HepG2 (cell line): Measurements from ENCODE around the gene ZFP14. TPM values are rescaled to one million over a fixed set of nuclear protein-coding genes. Genes with fewer than 3 reads are reported as not detected.

ENCODE experiments used
- ARNT ChIP-seq: fragments of 450-650 bp; IDR thresholded peaks from 2 replicates; pipeline ENCODE4 v1.6.1; 2017
- EED ChIP-seq: sonication (generic); formaldehyde crosslinking; IDR thresholded peaks from 2 replicates; pipeline ENCODE4 v1.5.0; 2020; ENCODE audit warnings: mild to moderate bottlenecking, missing genetic modification reagents
- EP300 ChIP-seq, 3 experiments: sonication (generic) in 1 of 3; formaldehyde crosslinking in 1 of 3; IDR thresholded peaks; 2 replicates each; pipeline versions ENCODE4 v1.5.1 to v1.6.1; 2011 to 2020; ENCODE audit warnings: low read depth in 2 of 3, low read length in 2 of 3, borderline replicate concordance in 1 of 3, improper control_type of control experiment in 1 of 3, mild to moderate bottlenecking in 1 of 3, missing genetic modification reagents in 1 of 3, moderate library complexity in 1 of 3
- JDP2 ChIP-seq: sonication (generic); formaldehyde crosslinking; IDR thresholded peaks from 2 replicates; pipeline ENCODE4 v1.8.1; 2022; ENCODE audit warnings: missing genetic modification reagents, borderline replicate concordance
- MAFF ChIP-seq: IDR thresholded peaks from 2 replicates; pipeline ENCODE4 v1.6.1; 2011; ENCODE audit warnings: low read depth, low read length, improper control_type of control experiment
- MIER2 ChIP-seq: IDR thresholded peaks from 2 replicates; pipeline ENCODE4 v1.6.1; 2016; ENCODE audit warnings: missing biosample characterization, missing genetic modification reagents
- MTF1 ChIP-seq: sonication (generic); formaldehyde crosslinking; IDR thresholded peaks from 2 replicates; pipeline ENCODE4 v1.5.0; 2020; ENCODE audit warnings: missing genetic modification reagents
- REL ChIP-seq: sonication (generic); formaldehyde crosslinking; conservative IDR thresholded peaks from 2 replicates; pipeline ENCODE4 v1.8.0; 2022; ENCODE audit warnings: mild to moderate bottlenecking, missing genetic modification reagents, moderate library complexity
- REPIN1 ChIP-seq: sonication (generic); formaldehyde crosslinking; IDR thresholded peaks from 2 replicates; pipeline ENCODE4 v1.8.0; 2022; ENCODE audit warnings: missing genetic modification reagents, low read depth, mild to moderate bottlenecking, borderline replicate concordance
- TCF12 ChIP-seq, 2 experiments: fragments of 450-650 bp in 1 of 2; sonication (generic) in 1 of 2; formaldehyde crosslinking in 1 of 2; IDR thresholded peaks; 2 replicates each; pipeline versions ENCODE4 v1.6.1 to v1.8.0; 2017 to 2022; ENCODE audit warnings: antibody characterized with exemption in 1 of 2, mild to moderate bottlenecking in 1 of 2, missing genetic modification reagents in 1 of 2, moderate library complexity in 1 of 2
- polyA plus RNA-seq, 8 experiments: library from polyadenylated mRNA; depleted of rRNA in 3 of 8; stranded (reverse) in 7 of 8; unstranded in 1 of 8; fragments of >200 nt; fragmentation: Illumina TruSeq in 4 of 8; extraction: Trizol in 4 of 8; gene quantifications; 2 replicates each; pipeline versions ENCODE4 v1.2.1 to v1.2.3, GENCODE V29; 2011 to 2016; ENCODE audit warnings: low read depth in 4 of 8, missing spikeins in 1 of 8, mixed read lengths in 1 of 8; ENCODE audit not compliant: insufficient read depth in 1 of 8
- total RNA-seq, 5 experiments: library from RNA; depleted of rRNA; stranded (reverse); fragments of >200 nt; fragmentation: Illumina TruSeq; extraction: Trizol; gene quantifications; 2 replicates each; pipeline ENCODE4 v1.2.3, GENCODE V29; 2016; ENCODE audit warnings: low read depth in 1 of 5
- TF ChIP-seq, protein P1 (sequence below): sonication (generic); formaldehyde crosslinking; IDR thresholded peaks from 2 replicates; pipeline ENCODE4 v1.5.1; 2020; ENCODE audit warnings: missing genetic modification reagents, mild to moderate bottlenecking, borderline replicate concordance
- TF ChIP-seq, protein P2 (sequence below): sonication (generic); formaldehyde crosslinking; IDR thresholded peaks from 2 replicates; pipeline ENCODE4 v1.5.0; 2020; ENCODE audit warnings: missing genetic modification reagents
- TF ChIP-seq, protein P3 (sequence below): sonication (generic); formaldehyde crosslinking; IDR thresholded peaks from 2 replicates; pipeline ENCODE4 v1.5.1; 2020; ENCODE audit warnings: mild to moderate bottlenecking, missing genetic modification reagents
- TF ChIP-seq, protein P4 (sequence below): sonication (generic); formaldehyde crosslinking; IDR thresholded peaks from 2 replicates; pipeline ENCODE4 v1.4.0; 2020; ENCODE audit warnings: missing genetic modification reagents
- TF ChIP-seq, protein P5 (sequence below): IDR thresholded peaks from 2 replicates; pipeline ENCODE4 v1.6.1; 2012; ENCODE audit warnings: low read length, improper control_type of control experiment

The ZFP14 gene
- total and polyA plus RNA-seq, 2 of the 13 experiments (the other 11 are each of a cell fraction or from before 2014, with no cell fraction given): 2.0 to 5.0 TPM

DNA sequence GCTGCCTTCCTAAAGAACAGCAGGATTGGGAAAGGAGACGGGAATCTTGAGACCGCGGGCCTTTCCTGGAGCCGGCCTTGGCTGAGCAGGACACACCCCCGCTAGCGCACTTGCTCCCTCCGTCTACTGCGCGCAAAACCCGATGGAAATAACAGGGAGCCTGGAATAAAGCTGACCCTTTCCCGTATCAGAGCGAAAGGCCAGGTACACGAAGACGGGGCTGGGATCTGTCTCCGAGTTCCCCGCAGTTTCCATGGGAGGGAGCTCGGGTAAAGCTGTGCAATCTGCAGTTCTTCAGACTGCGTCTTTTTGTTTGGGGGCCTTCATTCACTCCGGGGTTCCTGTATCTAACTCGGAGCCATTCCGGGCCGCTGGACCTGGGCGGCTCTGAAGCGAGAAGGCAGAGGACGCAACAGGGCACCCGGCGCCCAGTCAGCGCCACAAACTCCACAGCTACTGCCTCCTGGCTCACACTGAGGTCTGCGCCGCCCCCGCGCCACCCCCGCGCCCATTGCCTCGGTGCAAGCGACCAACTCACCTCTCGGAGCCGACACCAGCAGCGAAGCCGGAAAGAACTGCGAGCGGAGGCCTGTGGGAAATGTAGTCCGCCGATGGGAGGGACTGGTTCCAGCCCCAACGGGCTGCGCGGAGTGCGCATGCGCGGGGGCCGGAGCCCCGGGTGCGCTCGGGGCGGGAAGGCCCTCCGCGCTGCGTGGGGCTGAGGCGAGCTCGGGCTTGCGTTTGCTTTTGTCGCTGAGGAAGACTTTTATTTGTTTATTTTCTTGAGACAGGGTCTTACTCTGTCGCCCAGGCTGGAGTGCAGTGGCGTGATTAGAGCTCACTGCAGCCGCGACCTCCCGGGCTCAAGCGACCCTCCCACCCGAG, at the start of gene ZFP14 (continued):
- TF ChIP-seq, protein P1, sequence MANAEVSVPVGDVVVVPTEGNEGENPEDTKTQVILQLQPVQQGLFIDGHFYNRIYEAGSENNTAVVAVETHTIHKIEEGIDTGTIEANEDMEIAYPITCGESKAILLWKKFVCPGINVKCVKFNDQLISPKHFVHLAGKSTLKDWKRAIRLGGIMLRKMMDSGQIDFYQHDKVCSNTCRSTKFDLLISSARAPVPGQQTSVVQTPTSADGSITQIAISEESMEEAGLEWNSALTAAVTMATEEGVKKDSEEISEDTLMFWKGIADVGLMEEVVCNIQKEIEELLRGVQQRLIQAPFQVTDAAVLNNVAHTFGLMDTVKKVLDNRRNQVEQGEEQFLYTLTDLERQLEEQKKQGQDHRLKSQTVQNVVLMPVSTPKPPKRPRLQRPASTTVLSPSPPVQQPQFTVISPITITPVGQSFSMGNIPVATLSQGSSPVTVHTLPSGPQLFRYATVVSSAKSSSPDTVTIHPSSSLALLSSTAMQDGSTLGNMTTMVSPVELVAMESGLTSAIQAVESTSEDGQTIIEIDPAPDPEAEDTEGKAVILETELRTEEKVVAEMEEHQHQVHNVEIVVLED (CRISPR knock-in tag): peak; percentile 83; the same call in 1 of the 2 replicates
- no peak for TF ChIP-seq REL (CRISPR knock-in tag)
- TF ChIP-seq MTF1: no peak; the same call in 1 of the 2 replicates
- TF ChIP-seq EP300 (IDR thresholded peaks at IDR 0.05; ENCODE audit: low read depth in 2 of 2, low read length in 2 of 2): 0 out of 4 replicates have a peak, but pooled peaks of 1 of the 2 experiments have one; percentile 10
- TF ChIP-seq EP300 (CRISPR knock-in tag; IDR thresholded peaks at IDR 0.05; ENCODE audit: borderline replicate concordance): no peak
- TF ChIP-seq, protein P2, sequence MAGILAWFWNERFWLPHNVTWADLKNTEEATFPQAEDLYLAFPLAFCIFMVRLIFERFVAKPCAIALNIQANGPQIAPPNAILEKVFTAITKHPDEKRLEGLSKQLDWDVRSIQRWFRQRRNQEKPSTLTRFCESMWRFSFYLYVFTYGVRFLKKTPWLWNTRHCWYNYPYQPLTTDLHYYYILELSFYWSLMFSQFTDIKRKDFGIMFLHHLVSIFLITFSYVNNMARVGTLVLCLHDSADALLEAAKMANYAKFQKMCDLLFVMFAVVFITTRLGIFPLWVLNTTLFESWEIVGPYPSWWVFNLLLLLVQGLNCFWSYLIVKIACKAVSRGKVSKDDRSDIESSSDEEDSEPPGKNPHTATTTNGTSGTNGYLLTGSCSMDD: peak; percentile 66; the same call in 1 of the 2 replicates
- TF ChIP-seq, protein P3, sequence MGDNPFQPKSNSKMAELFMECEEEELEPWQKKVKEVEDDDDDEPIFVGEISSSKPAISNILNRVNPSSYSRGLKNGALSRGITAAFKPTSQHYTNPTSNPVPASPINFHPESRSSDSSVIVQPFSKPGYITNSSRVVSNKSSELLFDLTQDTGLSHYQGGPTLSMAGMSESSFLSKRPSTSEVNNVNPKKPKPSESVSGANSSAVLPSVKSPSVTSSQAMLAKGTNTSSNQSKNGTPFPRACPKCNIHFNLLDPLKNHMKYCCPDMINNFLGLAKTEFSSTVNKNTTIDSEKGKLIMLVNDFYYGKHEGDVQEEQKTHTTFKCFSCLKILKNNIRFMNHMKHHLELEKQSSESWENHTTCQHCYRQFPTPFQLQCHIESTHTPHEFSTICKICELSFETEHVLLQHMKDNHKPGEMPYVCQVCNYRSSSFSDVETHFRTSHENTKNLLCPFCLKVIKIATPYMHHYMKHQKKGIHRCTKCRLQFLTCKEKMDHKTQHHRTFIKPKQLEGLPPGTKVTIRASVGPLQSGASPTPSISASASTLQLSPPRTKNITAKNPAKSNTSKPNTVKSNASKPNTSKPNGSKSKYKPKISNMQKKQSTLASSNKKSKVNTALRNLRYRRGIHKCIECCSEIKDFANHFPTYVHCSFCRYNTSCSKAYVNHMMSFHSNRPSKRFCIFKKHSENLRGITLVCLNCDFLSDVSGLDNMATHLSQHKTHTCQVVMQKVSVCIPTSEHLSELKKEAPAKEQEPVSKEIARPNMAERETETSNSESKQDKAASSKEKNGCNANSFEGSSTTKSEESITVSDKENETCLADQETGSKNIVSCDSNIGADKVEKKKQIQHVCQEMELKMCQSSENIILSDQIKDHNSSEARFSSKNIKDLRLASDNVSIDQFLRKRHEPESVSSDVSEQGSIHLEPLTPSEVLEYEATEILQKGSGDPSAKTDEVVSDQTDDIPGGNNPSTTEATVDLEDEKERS (CRISPR knock-in tag): no peak
- no peak for TF ChIP-seq TCF12 (IDR thresholded peaks at IDR 0.05)
- peak; percentile 21; the same call in 1 of the 2 replicates for TF ChIP-seq TCF12 (CRISPR knock-in tag; IDR thresholded peaks at IDR 0.05)
- TF ChIP-seq JDP2 (CRISPR knock-in tag): no peak
- peak; percentile 80 for TF ChIP-seq REPIN1 (CRISPR knock-in tag)
- TF ChIP-seq MIER2 (CRISPR knock-in tag): 0 out of 2 replicates have a peak, but pooled peaks have one; percentile 21
- TF ChIP-seq, protein P4, sequence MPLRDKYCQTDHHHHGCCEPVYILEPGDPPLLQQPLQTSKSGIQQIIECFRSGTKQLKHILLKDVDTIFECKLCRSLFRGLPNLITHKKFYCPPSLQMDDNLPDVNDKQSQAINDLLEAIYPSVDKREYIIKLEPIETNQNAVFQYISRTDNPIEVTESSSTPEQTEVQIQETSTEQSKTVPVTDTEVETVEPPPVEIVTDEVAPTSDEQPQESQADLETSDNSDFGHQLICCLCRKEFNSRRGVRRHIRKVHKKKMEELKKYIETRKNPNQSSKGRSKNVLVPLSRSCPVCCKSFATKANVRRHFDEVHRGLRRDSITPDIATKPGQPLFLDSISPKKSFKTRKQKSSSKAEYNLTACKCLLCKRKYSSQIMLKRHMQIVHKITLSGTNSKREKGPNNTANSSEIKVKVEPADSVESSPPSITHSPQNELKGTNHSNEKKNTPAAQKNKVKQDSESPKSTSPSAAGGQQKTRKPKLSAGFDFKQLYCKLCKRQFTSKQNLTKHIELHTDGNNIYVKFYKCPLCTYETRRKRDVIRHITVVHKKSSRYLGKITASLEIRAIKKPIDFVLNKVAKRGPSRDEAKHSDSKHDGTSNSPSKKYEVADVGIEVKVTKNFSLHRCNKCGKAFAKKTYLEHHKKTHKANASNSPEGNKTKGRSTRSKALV (CRISPR knock-in tag): peak; percentile 61; the same call in 1 of the 2 replicates
- TF ChIP-seq, protein P5, sequence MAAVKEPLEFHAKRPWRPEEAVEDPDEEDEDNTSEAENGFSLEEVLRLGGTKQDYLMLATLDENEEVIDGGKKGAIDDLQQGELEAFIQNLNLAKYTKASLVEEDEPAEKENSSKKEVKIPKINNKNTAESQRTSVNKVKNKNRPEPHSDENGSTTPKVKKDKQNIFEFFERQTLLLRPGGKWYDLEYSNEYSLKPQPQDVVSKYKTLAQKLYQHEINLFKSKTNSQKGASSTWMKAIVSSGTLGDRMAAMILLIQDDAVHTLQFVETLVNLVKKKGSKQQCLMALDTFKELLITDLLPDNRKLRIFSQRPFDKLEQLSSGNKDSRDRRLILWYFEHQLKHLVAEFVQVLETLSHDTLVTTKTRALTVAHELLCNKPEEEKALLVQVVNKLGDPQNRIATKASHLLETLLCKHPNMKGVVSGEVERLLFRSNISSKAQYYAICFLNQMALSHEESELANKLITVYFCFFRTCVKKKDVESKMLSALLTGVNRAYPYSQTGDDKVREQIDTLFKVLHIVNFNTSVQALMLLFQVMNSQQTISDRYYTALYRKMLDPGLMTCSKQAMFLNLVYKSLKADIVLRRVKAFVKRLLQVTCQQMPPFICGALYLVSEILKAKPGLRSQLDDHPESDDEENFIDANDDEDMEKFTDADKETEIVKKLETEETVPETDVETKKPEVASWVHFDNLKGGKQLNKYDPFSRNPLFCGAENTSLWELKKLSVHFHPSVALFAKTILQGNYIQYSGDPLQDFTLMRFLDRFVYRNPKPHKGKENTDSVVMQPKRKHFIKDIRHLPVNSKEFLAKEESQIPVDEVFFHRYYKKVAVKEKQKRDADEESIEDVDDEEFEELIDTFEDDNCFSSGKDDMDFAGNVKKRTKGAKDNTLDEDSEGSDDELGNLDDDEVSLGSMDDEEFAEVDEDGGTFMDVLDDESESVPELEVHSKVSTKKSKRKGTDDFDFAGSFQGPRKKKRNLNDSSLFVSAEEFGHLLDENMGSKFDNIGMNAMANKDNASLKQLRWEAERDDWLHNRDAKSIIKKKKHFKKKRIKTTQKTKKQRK: no peak
- no peak for TF ChIP-seq ARNT
- TF ChIP-seq MAFF: no peak
- no peak for TF ChIP-seq EED (CRISPR knock-in tag)
